ENCODE measurements around the gene PAWR. TPM values are rescaled to one million over a fixed set of nuclear protein-coding genes. Genes with fewer than 3 reads are reported as not detected.

Gene PAWR
- total and polyA plus RNA-seq, 2 experiments from 2014 or later = 149 to 180 TPM

GRCh38 chr12:79591988-79592387, 98.8 kb downstream of the PAWR start:
- no peak overlapping the region for H3K4me3 Mint-ChIP-seq
- peaks cover 5% of the 10 kb centered on the region; the same call in 1 of the 2 replicates for H3K79me2 ChIP-seq (replicated peaks; ENCODE audit: insufficient read depth)
- no peaks in the 10 kb centered on the region for H3K9me2 ChIP-seq (ENCODE audit: insufficient read depth)
- H3K36me3 ChIP-seq (ENCODE audit: insufficient read depth) = peaks cover 8% of the 10 kb centered on the region; the same call in 1 of the 2 replicates
- H4K20me1 ChIP-seq (replicated peaks; ENCODE audit: insufficient read depth) = 0 out of 2 replicates have a peak, but pooled peaks cover 4% of the 10 kb centered on the region
- H3K4me1 Mint-ChIP-seq = peaks cover 2% of the 10 kb centered on the region; the same call in 2 of the 3 replicates
- H3K27me3 ChIP-seq (ENCODE audit: insufficient read depth) = no peaks in the 10 kb centered on the region
- no peak overlapping the region for H3K27ac ChIP-seq (ENCODE audit: low read depth)
- no peaks in the 10 kb centered on the region for H3K27me3 Mint-ChIP-seq (ENCODE audit: insufficient read depth, low read depth, poor library complexity)
- peaks cover 45% of the 10 kb centered on the region for H3K36me3 Mint-ChIP-seq (ENCODE audit: low read depth)
- TF ChIP-seq EZH2phosphoT487 (IDR thresholded peaks at IDR 0.05; ENCODE audit: unreplicated experiment) (no peak), REST (IDR thresholded peaks at IDR 0.05; ENCODE audit: unreplicated experiment) (no peak), CREB1 (CRISPR knock-in tag; IDR thresholded peaks at IDR 0.05; ENCODE audit: low read depth) (no peak), CTCF (conservative IDR thresholded peaks at IDR 0.05; ENCODE audit: low read depth in 2 of 2) (no peak), STAT1 (IDR thresholded peaks at IDR 0.05; ENCODE audit: unreplicated experiment) (no peak), ZNF331 (CRISPR knock-in tag; IDR thresholded peaks at IDR 0.05; ENCODE audit: low read depth) (no peak), NANOG (IDR thresholded peaks at IDR 0.05; ENCODE audit: borderline replicate concordance) (no peak), EZH2 (IDR thresholded peaks at IDR 0.05; ENCODE audit: low read depth, unreplicated experiment) (no peak), ETS1 (IDR thresholded peaks at IDR 0.05) (no peak), ZNF114 (CRISPR knock-in tag; IDR thresholded peaks at IDR 0.05) (no peak), POLR2AphosphoS5 (IDR thresholded peaks at IDR 0.05; ENCODE audit: low read depth) (no peak), JUNB (IDR thresholded peaks at IDR 0.05; ENCODE audit: unreplicated experiment) (no peak)
- H2AFZ ChIP-seq = no peak overlapping the region
- no peak overlapping the region for H3K4me3 ChIP-seq
- H3K9me3 Mint-ChIP-seq = no peaks in the 10 kb centered on the region
- no peaks in the 10 kb centered on the region for H3F3A ChIP-seq (replicated peaks; ENCODE audit: low read depth)
- no peak for DNase-seq (ENCODE audit: low spot score)
- H3K27ac Mint-ChIP-seq = no peak overlapping the region
- no peaks in the 10 kb centered on the region for H3K4me1 ChIP-seq (ENCODE audit: insufficient read depth)
- no peak for ATAC-seq
- H3K4me2 ChIP-seq = no peak overlapping the region
